ENCODE results near the gene ZNF646. TPM values are rescaled to one million over a fixed set of nuclear protein-coding genes. Genes with fewer than 3 reads are reported as not detected.

Gene ZNF646
- total and polyA plus RNA-seq, 2 of the 13 experiments (the other 11 are each of a cell fraction or from before 2014, with no cell fraction given) = 3.4 to 10.9 TPM

DNA sequence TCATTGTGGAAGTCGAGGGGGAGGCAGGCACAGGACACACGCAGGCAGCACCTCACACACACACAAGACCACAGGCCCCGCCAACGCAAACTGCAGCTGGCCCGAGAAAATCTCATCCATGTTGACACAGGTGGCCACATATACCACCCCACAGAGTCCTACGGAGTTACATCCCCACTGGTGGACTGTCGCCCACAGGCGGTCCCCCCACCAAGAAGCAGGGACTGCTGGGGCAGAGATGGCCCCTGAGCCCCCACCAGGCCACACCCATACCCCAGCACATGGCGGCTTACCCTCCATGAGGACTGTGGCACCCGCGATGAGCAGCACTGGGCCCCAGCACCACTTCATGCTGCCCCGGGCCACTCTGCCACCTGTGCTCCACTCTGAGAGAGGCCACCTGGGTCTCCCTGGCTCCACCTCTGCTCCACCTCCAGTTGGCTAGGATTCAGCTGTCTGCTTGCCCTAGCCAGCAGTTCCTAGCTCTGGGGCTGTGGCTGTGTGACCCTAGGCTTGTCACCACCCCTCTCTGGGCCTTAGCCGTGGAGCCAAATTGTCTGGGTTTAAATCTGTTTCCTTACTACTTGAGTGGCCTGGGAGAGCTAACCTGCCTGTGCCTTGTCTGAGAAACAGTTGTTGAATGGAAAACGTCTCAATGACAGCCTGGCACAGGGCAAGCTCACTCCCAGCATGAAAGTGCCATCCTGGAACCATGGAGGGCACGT, 14.4 kb downstream of the ZNF646 start, which contains the start of gene PRSS53 (continued):
- TF ChIP-seq KAT8 (CRISPR knock-in tag; IDR thresholded peaks at IDR 0.05) (no peak), ZNF432 (CRISPR knock-in tag; IDR thresholded peaks at IDR 0.05; ENCODE audit: borderline replicate concordance) (no peak), PAWR (CRISPR knock-in tag; IDR thresholded peaks at IDR 0.05; ENCODE audit: borderline replicate concordance) (no peak), ZNF746 (CRISPR knock-in tag; IDR thresholded peaks at IDR 0.05) (no peak), ZSCAN22 (CRISPR knock-in tag; IDR thresholded peaks at IDR 0.05) (no peak), ATAD3A (CRISPR knock-in tag; IDR thresholded peaks at IDR 0.05) (no peak), POLR2AphosphoS5 (IDR thresholded peaks at IDR 0.05; ENCODE audit: low read depth, low read length) (peak; percentile 19; the same call in 1 of the 2 replicates), ZNF768 (CRISPR knock-in tag; IDR thresholded peaks at IDR 0.05) (peak; percentile 97), RBFOX2 (IDR thresholded peaks at IDR 0.05; ENCODE audit: low read depth, low read length) (peak; percentile 71), ZNF562 (CRISPR knock-in tag; IDR thresholded peaks at IDR 0.05; ENCODE audit: borderline replicate concordance) (no peak), ZNF605 (CRISPR knock-in tag; IDR thresholded peaks at IDR 0.05) (no peak), PLRG1 (conservative IDR thresholded peaks at IDR 0.05) (no peak), CBX1 (IDR thresholded peaks at IDR 0.05; ENCODE audit: low read depth) (no peak), ZNF160 (CRISPR knock-in tag; IDR thresholded peaks at IDR 0.05) (no peak), GTF2F1 (IDR thresholded peaks at IDR 0.05; ENCODE audit: low read length) (no peak), AGO2 (optimal IDR thresholded peaks at IDR 0.05; ENCODE audit: low read depth, low read length) (peak; percentile 86), MBD4 (IDR thresholded peaks at IDR 0.05; ENCODE audit: borderline replicate concordance, low read length) (no peak)
- TF ChIP-seq, protein P1, sequence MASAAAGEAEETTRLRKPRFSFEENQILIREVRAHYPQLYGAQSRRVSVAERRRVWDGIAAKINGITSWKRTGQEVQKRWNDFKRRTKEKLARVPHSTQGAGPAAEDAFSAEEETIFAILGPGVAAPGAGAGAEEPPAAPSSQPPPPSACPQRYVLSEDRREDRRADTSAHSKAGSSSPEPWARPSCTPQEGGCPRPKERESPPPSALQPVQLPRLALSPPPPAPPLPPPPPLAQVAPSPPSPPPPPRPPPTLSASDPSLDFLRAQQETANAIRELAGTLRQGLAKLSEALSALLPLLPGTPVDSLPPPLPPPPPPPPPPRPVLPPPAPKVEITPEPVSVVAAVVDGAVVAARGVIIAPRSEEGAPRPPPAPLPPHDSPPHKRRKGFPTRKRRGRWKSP (CRISPR knock-in tag; IDR thresholded peaks at IDR 0.05) = no peak
- TF ChIP-seq, protein P2, sequence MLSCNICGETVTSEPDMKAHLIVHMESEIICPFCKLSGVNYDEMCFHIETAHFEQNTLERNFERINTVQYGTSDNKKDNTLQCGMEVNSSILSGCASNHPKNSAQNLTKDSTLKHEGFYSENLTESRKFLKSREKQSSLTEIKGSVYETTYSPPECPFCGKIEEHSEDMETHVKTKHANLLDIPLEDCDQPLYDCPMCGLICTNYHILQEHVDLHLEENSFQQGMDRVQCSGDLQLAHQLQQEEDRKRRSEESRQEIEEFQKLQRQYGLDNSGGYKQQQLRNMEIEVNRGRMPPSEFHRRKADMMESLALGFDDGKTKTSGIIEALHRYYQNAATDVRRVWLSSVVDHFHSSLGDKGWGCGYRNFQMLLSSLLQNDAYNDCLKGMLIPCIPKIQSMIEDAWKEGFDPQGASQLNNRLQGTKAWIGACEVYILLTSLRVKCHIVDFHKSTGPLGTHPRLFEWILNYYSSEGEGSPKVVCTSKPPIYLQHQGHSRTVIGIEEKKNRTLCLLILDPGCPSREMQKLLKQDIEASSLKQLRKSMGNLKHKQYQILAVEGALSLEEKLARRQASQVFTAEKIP (CRISPR knock-in tag; IDR thresholded peaks at IDR 0.05; ENCODE audit: borderline replicate concordance) = no peak
- TF ChIP-seq, protein P3, sequence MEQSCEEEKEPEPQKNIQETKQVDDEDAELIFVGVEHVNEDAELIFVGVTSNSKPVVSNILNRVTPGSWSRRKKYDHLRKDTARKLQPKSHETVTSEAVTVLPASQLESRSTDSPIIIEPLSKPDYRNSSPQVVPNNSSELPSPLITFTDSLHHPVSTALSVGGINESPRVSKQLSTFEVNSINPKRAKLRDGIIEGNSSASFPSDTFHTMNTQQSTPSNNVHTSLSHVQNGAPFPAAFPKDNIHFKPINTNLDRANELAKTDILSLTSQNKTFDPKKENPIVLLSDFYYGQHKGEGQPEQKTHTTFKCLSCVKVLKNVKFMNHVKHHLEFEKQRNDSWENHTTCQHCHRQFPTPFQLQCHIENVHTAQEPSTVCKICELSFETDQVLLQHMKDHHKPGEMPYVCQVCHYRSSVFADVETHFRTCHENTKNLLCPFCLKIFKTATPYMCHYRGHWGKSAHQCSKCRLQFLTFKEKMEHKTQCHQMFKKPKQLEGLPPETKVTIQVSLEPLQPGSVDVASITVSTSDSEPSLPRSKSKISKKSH (CRISPR knock-in tag; IDR thresholded peaks at IDR 0.05; ENCODE audit: borderline replicate concordance) = no peak
- TF ChIP-seq, protein P4, sequence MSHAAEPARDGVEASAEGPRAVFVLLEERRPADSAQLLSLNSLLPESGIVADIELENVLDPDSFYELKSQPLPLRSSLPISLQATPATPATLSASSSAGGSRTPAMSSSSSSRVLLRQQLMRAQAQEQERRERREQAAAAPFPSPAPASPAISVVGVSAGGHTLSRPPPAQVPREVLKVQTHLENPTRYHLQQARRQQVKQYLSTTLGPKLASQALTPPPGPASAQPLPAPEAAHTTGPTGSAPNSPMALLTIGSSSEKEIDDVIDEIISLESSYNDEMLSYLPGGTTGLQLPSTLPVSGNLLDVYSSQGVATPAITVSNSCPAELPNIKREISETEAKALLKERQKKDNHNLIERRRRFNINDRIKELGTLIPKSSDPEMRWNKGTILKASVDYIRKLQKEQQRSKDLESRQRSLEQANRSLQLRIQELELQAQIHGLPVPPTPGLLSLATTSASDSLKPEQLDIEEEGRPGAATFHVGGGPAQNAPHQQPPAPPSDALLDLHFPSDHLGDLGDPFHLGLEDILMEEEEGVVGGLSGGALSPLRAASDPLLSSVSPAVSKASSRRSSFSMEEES (CRISPR knock-in tag; IDR thresholded peaks at IDR 0.05) = no peak
- TF ChIP-seq, protein P5, sequence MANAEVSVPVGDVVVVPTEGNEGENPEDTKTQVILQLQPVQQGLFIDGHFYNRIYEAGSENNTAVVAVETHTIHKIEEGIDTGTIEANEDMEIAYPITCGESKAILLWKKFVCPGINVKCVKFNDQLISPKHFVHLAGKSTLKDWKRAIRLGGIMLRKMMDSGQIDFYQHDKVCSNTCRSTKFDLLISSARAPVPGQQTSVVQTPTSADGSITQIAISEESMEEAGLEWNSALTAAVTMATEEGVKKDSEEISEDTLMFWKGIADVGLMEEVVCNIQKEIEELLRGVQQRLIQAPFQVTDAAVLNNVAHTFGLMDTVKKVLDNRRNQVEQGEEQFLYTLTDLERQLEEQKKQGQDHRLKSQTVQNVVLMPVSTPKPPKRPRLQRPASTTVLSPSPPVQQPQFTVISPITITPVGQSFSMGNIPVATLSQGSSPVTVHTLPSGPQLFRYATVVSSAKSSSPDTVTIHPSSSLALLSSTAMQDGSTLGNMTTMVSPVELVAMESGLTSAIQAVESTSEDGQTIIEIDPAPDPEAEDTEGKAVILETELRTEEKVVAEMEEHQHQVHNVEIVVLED (CRISPR knock-in tag; IDR thresholded peaks at IDR 0.05; ENCODE audit: borderline replicate concordance) = no peak
